ENCODE data around the gene OR8K3.

GRCh38 chr11:56340289-56340688, 25.3 kb downstream of the OR8K3 start:
- no peak for TF ChIP-seq CTCF (IDR thresholded peaks at IDR 0.05; ENCODE audit: low read depth, low read length)
- TF ChIP-seq EZH2phosphoT487 (IDR thresholded peaks at IDR 0.05; ENCODE audit: low read depth), result no peak

Data from OCI-LY3 (cell line).